GM18505 (cell line): Measurements from ENCODE around the gene OASL.

ENCODE experiments used
- ATAC-seq: cut with Tn5 transposase; IDR thresholded peaks from one replicate; pipeline ENCODE4 v1.9.1; 2021; ENCODE audit not compliant: unreplicated experiment
- POLR2A ChIP-seq: IDR thresholded peaks from 4 replicates; pipeline ENCODE4 v1.6.1; 2011; ENCODE audit warnings: borderline replicate concordance; ENCODE audit not compliant: insufficient read depth, insufficient read length; ENCODE audit errors: extremely low read depth

Gene OASL

DNA sequence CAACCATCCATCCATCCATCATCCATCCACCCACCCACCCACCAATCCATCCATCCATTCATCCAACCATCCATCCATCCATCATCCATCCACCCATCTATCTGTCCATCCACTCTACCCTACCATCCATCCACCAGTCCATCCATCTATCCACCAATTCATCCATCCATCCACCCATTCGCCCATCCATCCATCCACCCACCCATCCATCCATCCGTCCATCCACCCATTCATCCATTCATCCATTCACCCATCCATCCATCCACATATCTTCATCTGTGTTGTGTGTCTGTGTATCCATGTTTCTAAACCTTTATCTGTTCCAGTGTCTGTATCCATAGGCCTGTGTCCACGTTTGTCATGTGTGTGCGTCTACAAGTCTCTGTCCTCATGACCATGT, 50.8 kb downstream of the OASL start:
- ATAC-seq, result no peak
- no peak for TF ChIP-seq POLR2A

DNA sequence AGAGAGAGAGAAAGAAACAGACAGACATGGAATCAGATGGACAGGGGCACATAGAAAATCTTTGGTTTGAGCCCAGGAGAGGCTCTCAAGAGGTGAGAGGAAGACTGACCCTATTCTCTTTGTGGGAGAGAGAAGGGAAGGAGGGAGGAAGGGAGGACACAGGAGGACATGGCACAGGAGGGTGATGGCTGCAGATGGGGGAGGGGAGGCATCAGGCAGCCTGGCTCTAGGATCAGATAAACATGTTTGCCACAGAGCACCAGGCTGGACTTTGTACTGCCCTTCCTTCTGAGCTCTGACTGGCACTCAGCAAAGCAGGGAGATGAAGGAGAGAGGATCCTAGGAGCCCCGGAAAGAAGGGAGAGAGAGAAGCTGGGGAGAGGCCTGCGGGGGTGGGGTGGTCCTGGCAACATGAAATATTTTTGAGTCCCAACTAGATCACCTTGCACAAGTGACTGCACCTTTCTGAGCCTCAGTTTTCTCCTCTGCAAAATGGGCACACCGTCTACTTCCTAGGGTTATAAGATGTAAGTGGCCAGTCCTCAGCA, 54.6 kb downstream of the OASL start:
- no peak for TF ChIP-seq POLR2A
- ATAC-seq, result no peak

DNA sequence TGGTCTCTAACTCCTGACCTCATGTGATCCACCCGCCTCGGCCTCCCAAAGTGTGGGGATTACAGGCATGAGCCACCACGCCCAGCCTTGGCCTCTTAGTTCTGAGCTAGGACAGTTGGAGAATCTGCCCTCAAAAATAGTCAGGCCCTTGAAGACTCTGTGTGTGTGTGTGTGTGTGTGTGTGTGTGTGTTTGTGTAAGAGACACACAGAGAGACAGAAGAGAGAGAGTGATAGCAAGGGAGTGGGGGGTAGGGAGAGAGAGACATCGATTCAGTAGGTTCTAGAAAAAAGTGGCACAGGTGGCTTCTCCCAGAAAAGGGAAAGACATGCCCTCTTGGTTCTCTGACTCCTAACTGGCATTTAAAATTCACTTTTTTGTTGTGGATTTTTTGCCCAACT, 55.3 kb downstream of the OASL start:
- no peak for TF ChIP-seq POLR2A
- ATAC-seq, result no peak

DNA sequence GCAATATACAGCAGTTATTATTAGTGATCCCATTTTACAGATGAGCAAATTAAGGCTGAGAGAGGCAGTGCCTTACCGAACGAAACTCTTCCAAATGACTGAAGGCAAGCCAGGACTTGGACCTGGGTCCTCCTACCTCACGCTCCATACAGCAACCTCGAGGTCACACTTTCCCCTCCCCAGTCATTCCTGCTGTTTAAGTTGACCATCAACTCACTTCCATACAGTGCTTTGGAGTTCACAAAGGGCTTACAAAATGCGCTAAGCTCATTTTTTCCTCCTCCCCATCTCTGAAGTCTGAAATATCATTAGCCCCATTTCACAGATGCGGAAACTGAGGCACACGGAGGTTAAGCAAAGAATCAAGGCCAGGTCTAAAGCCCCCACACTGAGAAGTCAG, 56.4 kb downstream of the OASL start:
- ATAC-seq, result no peak
- no peak for TF ChIP-seq POLR2A

DNA sequence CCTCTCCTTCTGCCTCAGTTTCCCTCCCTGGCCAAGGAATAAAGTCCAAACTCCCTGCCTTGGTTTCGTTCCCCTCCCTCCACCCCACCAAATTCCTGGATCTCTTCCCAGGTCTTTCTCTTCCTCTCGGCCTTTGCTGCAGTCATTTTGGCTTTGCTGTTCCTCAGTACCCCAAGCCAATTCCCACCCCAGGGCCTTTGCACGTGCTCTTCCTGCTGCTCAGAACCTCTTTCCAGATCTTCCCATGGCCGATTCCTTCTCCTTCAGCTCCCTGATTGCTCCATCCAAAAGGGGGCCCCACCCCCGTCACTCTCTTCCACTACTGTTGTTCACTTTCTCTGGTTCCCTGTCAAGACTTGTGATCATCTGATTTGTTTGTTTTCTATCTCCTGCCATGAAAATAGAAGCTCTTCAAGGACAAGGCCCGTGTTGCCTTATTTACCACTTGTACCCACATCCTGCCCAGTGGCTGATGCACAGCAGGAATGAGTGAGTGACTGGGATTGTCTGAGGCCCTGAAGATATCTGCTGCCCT, 57.6 kb downstream of the OASL start:
- no peak for ATAC-seq
- TF ChIP-seq POLR2A, result no peak

- ATAC-seq, result no peak
- no peak for TF ChIP-seq POLR2A
Observed at GRCh38 chr12:120980800-120981368, 58.2 kb downstream of the OASL start.

DNA sequence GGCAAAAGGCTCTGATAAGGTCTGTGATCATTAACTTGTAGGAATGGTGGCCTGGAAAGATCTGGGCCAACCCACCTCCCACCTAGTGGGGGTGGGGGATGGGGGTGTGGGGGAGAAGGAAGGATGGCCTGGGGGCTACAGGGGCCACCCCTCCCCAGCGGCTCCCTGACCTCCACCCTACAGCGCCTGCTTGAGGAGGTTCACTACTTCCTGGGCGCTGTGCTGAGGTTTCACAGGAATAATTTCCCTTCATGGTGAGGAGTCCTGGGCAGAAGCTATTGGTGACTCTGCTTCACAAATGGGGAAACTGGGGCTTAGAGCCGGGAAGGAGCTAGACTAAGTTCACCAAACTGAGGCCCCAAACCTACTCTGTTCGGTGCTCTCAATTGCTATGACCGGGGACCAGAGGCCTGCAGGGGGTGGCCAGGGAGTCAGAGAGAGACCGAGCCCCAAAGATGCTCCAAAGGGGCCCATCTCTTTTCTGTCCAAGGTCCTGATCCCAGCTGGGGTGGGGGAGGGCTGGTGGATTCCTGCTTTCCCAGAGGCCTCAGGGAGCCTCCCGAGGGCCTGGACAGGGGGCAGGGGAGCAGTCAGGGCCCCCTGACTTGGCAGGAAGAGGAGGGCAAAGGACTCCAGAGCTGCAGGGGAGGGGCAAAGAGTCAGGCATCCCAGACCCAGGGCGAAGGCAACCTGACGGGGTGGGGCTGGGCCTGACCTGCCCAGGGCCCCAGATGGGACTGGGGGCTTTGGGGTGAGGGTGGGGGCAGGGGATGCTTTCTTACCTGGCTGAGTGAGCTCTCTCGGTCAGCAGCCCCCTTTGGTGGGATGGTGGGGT, 59.0 kb downstream of the OASL start:
- ATAC-seq, result no peak
- no peak for TF ChIP-seq POLR2A

DNA sequence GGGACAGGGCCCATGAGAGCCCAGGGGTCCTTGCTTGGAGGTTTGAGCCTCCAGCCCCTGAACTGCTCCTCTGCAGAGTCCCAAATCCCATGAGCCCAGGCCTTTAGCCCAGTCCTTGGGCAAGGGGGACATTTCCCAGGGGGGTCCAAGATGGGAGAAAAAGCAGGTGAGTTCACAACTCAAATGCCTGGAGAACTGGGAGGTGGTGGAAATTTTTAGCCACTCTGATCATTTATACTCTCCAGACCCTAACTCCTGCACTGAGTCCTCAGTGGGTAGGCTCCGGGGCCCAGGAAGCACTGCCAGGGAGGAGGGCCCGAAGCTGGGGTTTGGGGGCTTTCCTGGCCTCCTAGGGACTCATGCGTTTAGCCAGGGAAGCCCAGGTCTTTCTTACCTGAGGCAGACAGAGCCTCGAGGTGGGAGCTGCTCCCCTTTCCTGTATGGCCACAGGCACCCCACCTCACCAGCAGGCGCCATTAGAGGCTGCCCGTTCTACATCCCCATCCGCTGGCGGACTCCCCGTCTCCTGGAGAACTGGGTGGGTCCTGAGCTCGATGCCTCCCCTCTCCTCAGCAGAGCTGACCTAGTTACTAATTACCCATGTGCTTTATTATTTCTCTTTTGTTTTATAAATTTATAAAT, 59.7 kb downstream of the OASL start:
- no peak for ATAC-seq
- TF ChIP-seq POLR2A, result no peak

DNA sequence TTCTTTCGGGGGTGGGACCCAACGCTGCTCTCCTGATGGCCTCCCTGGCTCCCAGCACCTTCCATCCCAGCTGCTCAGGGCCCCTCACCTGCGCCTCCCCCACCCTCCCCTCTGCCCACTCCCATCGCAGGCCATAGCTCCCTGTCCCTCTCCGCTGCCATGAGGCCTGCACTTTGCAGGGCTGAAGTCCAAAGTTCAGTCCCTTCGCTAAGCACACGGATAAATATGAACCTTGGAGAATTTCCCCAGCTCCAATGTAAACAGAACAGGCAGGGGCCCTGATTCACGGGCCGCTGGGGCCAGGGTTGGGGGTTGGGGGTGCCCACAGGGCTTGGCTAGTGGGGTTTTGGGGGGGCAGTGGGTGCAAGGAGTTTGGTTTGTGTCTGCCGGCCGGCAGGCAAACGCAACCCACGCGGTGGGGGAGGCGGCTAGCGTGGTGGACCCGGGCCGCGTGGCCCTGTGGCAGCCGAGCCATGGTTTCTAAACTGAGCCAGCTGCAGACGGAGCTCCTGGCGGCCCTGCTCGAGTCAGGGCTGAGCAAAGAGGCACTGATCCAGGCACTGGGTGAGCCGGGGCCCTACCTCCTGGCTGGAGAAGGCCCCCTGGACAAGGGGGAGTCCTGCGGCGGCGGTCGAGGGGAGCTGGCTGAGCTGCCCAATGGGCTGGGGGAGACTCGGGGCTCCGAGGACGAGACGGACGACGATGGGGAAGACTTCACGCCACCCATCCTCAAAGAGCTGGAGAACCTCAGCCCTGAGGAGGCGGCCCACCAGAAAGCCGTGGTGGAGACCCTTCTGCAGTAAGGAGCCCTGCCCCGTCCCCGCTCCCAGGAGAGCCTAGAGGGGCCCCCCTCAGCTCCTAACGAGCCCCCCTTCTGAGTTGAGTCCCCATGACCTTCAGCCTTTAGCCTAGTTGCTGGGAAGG, 60.5 kb downstream of the OASL start, which contains the start of gene HNF1A:
Gene HNF1A (plus strand): TSS at position 248 of the 924 bp plus-strand sequence. CDS start 226 bp downstream, at position 474.
- no peak for ATAC-seq
- TF ChIP-seq POLR2A, result no peak

DNA sequence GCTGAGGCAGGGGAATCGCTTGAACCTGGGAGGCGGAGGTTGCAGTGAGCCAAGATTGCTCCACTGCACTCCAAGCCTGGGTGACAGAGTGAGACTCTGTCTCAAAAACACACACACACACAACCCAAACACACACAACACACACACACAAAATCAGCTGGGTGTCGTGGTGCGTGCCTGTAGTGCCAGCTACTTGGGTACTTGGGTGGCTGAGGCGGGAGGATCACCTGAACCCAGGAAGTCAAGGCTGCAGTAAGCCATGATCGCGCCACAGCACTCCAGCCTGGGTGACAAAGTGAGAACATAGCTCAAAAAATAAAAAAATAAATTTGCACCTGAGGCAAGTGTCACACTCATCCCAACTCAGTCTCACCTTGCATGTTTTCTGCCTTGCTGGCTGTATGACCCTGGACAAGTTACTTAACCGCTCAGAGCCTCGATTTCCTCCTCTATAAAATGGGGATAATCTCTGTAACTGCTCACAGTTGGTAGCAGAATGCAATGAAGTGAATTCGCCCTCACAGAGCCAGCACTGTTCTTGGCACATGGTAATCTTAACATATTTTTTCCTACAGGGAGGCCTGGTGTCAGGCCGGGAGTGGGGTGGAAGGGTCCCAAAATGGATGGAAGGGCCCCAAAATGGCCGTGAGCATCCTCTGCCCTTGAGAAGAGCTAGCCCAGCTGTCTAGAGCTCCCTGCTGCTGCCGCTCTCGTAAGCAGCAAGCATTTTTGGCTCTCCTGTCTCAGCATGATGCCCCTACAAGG, 61.3 kb downstream of the OASL start:
- TF ChIP-seq POLR2A, result no peak
- ATAC-seq, result no peak

GRCh38 chr12:120972870-120973543, 66.0 kb downstream of the OASL start:
- TF ChIP-seq POLR2A, result no peak
- no peak for ATAC-seq

DNA sequence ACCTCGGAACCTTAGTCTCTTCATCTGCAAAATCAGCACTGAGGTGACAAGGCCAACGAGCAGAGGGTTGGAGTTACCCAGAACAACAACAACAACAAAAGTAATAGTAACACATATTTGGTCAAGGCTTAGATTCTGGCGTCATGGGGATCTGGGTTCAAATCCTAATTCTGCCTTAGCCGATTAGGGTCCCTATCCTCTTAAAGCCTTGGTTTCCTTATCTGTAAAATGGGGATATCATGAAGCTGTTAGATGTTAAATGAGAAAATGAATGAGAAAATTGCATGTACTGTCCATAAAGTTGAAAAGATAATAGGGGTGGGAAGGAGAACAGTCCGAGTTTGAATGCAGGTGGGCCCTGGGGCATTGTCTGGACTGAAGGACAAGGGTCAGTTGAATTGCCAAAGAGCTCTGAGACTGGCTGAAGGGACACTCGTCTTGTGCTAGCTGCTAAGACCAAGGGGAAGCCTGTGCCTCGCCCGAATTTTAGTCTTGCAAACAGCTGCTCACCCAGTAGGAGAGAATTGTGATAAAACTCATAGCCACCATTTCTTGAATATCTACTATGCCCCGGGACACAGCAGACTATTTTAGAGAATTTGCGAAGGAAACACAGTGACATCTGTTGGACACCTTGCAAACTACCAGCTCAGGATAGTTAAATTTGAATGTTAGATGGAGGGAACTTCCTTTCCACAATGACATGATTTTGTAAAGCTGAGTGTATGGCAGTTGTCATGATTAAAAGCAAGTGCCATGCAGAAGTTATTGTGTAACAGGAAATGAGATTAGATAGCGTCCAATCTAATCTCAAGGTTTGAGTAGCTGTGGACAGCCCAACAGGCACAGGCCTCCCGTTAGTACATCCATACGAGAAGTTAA, 67.5 kb downstream of the OASL start:
- ATAC-seq, result no peak
- TF ChIP-seq POLR2A, result no peak
